Measurements from ENCODE around the gene CUL4B. TPM values are rescaled to one million over a fixed set of nuclear protein-coding genes. Genes with fewer than 3 reads are reported as not detected.
"Not testable (repeated sequence)": the region's sequence is repeated elsewhere in the genome, so short reads cannot be mapped to it uniquely, and the experiment has no call there.

CUL4B gene
- total RNA-seq, 1 experiment from 2014 or later: 155 TPM

DNA sequence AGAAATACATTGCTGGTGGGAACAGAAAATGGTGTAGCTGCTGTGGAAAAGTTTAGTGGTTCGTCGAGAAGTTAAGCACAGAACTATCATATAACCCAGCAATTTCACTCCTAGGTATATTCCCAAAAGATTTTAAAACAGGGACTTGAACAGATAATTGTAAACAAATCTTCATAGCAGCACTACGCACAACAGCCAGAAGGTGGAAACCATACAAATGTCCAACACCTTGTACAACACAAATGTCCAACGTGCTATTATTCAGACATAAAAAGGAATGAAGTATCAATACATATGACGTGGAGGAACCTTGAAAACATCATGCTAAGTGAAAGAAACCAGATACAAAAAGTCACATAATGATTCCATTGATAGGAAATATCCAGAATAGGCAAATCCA is 37.9 kb downstream of the CUL4B start:
- peak; percentile 5 for DNase-seq (ENCODE audit: low read depth)

DNA sequence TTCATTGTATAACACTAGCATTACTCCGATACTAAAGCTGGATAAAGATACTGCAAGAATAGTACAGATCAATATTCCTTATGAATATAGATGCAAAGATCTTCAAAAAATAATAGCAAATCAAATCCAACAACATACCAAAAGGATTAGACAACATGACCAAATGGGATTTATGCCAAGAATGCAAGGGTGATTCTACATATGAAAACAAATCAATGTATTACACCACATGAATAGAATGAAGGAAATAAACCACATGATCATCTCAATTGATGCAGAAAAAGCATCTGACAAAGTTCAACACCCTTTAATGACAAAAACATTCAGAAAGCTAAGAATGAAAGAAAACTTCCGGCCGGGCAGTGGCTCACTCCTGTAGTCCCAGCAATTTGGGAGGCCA is 42.8 kb downstream of the CUL4B start:
- DNase-seq (ENCODE audit: low read depth): peak; percentile 63

DNA sequence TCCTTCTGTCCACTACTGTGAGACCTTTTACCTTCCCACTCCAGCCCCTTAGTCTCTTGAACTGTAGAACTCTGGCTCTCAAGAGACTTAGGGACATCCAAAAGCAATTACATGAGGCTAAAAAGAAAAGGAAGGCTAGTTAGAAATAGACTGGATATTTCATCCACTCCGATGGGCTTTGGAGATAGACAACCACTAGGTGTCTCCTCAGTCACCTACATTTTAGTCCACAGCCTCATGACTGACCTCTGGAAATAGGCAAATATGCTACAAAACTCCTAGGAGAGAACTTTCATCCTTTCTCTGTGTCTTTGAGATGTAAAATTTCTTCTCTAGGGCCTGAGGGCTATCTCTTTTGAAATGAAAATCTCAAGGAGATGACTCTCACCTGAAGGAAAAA is 46.5 kb downstream of the CUL4B start:
- DNase-seq (ENCODE audit: low read depth): peak; percentile 42

DNA sequence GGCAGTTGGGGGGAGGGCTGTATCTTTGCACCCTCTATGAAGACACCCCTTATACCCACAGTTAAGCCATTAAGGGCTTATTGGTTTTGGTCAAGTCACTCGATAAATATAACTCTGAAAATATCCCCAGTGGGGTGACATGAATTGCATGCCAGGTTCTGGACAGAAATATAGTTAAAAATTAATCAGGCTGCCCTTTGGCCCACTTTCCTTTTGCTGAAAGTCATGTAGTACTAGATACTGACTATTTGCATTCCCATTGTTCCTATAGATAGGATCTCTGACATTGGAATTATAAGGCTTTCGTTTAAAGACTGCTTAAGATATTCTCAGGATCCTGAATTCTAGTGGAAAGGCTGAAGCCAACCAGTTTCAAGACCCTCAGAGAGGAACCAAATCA is 48.1 kb downstream of the CUL4B start:
- no peak for DNase-seq (ENCODE audit: low read depth)

DNA sequence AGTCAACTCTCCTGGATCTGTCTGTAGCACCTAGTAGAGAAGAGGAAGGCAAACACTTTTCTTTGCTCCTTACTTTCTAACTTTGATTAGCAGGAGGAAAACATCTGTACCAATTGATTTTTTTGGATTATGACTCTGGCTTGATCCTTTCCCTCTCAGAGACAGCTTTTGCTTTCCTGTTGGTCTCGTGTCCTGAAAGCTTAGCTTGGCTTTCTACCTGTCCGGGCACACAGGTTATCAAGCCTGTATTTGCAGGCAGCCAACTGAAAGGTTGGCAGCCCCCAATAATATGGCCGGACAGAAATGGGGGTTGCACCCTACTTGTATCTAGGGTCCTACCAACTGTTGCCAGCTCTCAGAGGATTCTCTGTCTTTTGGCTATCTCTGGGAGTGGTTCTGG is 48.5 kb downstream of the CUL4B start:
- DNase-seq (ENCODE audit: low read depth): no peak

DNA sequence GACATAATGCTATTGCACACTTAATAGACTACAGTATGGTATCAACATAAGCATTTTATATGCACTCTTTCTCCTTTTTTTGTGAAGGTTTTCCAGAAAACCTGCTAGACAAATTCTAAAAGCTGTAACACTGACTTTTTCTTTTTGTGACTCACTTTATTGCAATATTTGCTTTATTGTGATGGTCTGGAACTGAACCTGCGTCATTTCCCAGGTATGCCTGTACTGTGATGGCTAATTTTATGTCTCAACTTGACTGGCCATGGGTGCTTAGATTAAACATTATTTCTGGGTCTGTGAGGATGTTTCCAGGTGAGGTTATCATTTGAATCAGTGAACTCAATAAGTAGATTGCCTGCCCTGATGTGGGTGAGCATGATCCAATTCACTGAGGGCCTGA is 56.2 kb downstream of the CUL4B start:
- DNase-seq (ENCODE audit: low read depth): no peak

DNA sequence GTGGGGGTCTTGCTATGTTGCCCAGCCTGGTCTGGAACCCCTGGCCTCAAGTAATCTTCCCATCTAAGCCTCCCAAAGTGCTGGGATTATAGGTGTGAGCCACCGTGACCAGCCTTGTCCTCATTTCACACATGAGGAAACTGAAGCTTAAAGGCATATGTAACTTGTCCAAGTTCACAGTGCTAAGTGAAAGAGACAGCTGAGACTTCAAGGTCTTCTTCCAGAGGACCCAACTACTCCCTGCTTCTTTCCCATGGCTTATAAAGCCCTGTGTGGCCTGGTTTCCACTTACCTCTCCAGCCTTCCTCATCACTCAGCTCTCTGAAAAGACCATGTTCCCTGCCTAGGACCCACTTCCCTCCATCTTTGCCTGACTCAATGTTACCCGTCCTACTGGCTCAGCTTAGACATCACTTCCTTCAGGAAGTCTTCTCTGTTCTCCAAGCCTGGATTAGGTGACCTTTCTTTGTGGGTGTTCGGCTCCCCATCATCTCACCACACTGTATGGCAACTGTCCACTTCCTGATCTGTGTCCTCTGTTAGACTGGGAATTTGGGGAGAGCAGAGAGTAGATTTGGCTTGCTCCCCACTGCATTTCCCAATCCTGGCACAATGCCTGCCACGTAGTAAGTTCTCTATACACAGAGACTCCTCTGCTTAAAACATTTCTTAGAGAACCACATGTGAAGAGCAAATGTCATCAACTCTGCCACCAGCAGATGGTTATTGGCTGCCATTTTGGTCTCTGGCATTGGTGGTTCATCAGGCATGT is 61.3 kb downstream of the CUL4B start:
- DNase-seq (ENCODE audit: low read depth): no peak

DNA sequence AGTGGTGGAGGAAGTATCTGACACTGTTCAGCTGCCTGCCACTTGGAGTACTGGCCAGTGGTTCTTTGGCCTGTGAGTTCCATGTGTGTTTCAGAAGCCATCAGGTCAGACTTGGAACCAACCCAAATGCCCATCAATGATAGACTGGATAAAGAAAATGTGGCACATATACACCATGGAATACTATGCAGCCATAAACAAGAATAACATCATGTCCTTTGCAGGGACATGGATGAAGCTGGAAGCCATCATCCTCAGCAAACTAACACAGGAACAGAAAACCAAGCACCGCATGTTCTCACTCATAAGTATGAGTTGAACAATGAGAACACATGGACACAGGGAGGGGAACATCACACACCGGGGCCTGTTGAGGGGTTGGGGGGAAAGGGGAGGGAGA is 70.6 kb downstream of the CUL4B start:
- not testable (repeated sequence) for DNase-seq (ENCODE audit: low read depth)

DNA sequence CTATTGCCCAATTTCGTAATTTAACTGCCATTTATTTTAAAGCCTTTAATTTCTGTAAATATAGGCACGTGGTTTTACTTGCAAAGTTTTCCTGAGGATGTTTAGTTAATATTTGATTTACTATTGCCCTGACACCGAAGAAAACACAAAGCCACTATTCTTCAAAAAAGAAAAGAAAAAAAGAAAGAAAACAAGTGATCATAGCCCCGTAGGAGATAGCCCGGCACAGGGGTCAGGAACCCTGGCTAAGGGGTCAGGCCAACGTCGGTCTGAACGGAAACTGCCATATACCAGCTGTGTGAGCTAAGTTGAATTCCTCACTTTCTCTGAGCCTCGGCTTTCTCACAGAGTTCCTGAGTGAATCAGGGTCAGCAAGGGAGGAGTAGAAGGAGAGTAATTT is 74.0 kb downstream of the CUL4B start:
- DNase-seq (ENCODE audit: low read depth): no peak

DNA sequence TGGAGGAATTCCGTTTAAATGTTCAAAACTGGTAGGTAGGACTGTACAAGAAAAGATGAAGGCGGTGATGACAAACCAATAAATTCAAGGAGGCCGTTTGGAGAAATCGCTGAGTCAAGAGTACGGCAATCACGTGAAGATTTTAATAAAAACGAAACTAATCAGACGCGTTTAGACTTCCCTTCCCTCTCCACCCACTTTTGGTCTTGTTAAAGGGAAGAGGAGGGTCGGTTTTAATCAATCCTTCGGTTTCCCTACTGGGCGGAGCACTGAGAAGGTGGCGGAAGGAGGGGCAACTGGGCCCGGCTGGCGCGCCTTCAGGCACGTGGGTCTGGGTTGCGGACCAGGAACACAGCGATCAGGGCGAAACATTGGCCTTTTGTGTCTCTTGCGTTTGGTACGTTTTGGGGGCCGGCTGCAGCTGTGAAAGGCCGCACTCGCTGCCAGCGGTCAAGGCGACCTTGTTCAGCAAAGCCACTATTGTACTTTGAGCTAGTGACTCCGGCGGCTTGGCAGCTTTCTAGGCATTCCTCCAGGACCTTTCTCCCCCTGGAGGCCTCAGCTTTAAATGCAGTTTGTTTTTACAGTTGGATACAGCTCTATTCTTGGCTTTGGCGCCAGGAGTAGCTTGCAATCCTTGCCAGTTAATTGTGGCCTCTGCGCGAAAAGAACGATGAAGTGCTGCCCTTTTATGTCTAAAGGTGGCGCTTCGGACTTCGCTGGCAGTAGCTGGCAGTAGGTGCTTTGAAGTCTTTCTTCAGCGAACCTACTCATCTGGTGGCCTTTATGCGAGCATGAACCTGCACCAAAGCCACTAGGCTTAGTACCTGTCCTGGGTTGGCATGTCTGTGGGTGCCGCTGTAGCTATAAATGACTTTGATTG is 74.9 kb downstream of the CUL4B start:
- peak; percentile 93 for DNase-seq (ENCODE audit: low read depth)

DNA sequence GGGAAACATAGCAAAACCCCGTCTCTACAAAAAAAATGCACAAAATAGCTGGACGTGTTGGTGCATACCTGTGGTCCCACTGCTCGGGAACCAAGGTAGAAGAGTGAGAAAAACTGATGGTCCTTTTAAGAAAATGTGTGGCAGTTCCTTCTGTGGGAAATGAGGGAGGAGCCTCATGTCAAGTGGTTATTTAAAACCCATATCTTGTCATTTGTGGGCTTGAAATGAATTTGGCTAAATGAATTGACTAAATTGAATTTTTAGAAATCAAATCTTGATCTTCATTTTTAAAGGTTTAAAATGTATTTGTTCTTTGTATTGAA is 75.5 kb downstream of the CUL4B start:
- no peak for DNase-seq (ENCODE audit: low read depth)

DNA sequence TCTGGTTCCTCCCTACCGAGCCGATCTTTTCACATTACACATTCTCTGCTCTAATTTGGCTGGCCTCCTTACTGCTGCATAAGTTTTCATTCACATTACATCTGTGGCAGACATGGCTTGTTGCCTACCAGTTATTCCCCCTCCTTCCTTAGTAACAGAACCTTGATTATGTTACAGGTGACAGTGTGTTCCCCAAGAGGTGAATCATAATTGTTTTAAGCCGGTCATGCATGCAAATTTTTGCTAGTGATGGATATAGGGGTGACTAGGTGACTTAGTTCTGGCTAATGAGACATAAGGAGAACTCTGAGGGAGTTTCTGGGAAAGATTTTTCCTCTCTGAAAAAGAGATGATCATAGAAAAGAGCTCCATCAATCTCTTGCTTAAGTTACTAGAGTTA is 83.3 kb downstream of the CUL4B start:
- DNase-seq (ENCODE audit: low read depth): peak; percentile 74

DNA sequence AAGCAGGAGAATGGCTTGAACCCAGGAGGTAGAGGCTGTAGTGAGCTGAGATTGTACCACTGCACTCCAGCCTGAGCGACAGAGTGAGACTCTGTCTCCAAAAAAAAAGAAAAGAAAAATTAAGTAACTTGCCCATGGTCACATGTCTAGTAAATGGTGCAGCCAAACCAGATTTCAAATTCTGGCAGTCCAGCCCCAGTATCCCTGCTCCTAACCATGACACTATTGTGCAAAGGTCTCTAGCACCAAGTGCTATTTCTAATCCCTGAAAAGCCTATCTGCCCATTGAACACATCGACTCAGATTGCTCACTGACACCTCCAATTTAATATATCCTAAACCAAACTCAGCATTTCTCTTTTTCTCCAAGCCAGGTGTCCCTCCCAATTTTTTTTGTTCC is 84.0 kb downstream of the CUL4B start:
- no peak for DNase-seq (ENCODE audit: low read depth)

DNA sequence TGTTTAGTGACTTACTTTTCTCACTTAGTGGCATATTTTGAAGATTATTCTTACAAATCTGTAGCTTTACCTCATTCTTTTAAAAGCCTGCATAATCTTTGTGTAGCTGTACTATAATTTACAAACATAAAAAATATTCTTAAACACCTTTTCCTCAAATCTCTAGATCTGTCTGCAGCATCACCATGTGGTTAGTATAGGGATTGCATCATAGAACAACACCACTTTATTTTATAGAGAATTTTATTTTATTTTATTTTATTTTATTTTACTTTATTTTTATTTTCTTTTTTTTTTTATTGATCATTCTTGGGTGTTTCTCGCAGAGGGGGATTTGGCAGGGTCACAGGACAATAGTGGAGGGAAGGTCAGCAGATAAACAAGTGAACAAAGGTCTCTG is 85.3 kb downstream of the CUL4B start:
- DNase-seq (ENCODE audit: low read depth): peak; percentile 45

Other genes starting within 250 kb of the CUL4B start
- gene TMEM255A, start 249.5 kb downstream of the CUL4B start, total RNA-seq (2014; rRNA removed; shearing (Covaris generic)): 1.9 and 2.6 TPM in 2 replicates
- not detected in 2 replicates for gene ATP1B4, start 198.9 kb downstream of the CUL4B start, total RNA-seq (2014; rRNA removed; shearing (Covaris generic))
- gene LAMP2, start 91.7 kb downstream of the CUL4B start, total RNA-seq (2014; rRNA removed; shearing (Covaris generic)): 316 and 327 TPM in 2 replicates
- gene MCTS1, start 43.1 kb upstream of the CUL4B start, total RNA-seq (2014; rRNA removed; shearing (Covaris generic)): 228 and 252 TPM in 2 replicates
- gene C1GALT1C1, start 69.1 kb upstream of the CUL4B start, total RNA-seq (2014; rRNA removed; shearing (Covaris generic)): 138 and 179 TPM in 2 replicates

Measured in M059J (cell line).